Activated CD4-positive, CD25-positive, alpha-beta regulatory T cell treated with anti-CD3 and anti-CD28 coated beads, Interleukin-2, amount 50 U/mL, for 24 hours (primary cell): ENCODE results near the gene TRIAP1.
A peak's percentile ranks its signal among the peaks of the same experiment; 100 is the strongest.

Experiments
- ATAC-seq, 2 donors: fragments of 150-1000 bp; cut with Tn5 transposase; one replicate each; pipeline ENCODE4 v1.10.0; 2021; ENCODE audit warnings: mild to moderate bottlenecking in 1 of 2, moderate library complexity in 1 of 2

Gene TRIAP1

GRCh38 chr12:120428597-120429229 is 17.5 kb downstream of the TRIAP1 start:
- ATAC-seq, result no peak

- ATAC-seq, result no peak
These were observed 20.4 kb downstream of the TRIAP1 start for GRCh38 chr12:120425797-120426196.

- no peak for ATAC-seq
These were observed 23.2 kb downstream of the TRIAP1 start for GRCh38 chr12:120422892-120423456.

- no peak for ATAC-seq
These were observed 24.5 kb downstream of the TRIAP1 start for GRCh38 chr12:120421701-120422100.

GRCh38 chr12:120417917-120418580 is 28.1 kb downstream of the TRIAP1 start:
- ATAC-seq, result no peak

GRCh38 chr12:120416490-120417216 is 29.5 kb downstream of the TRIAP1 start:
- ATAC-seq, result no peak

GRCh38 chr12:120413901-120414695 is 32.1 kb downstream of the TRIAP1 start:
- no peak for ATAC-seq

GRCh38 chr12:120412421-120412820 is 33.8 kb downstream of the TRIAP1 start:
- ATAC-seq, result no peak

- no peak for ATAC-seq
These were observed 37.4 kb downstream of the TRIAP1 start for GRCh38 chr12:120408771-120409170.

GRCh38 chr12:120406553-120406952 is 39.6 kb downstream of the TRIAP1 start:
- no peak for ATAC-seq

- ATAC-seq, result no peak
These were observed 40.1 kb downstream of the TRIAP1 start for GRCh38 chr12:120406069-120406468.

- no peak for ATAC-seq
These were observed 41.9 kb downstream of the TRIAP1 start for GRCh38 chr12:120404271-120404670.

- ATAC-seq, result no peak
These were observed 42.3 kb downstream of the TRIAP1 start for GRCh38 chr12:120403869-120404268.

- no peak for ATAC-seq
These were observed 44.0 kb downstream of the TRIAP1 start for GRCh38 chr12:120402217-120402616.

- ATAC-seq, result peak; percentile 38 to 69
These were observed 46.7 kb downstream of the TRIAP1 start for GRCh38 chr12:120399531-120399930.

GRCh38 chr12:120397824-120398540 is 48.2 kb downstream of the TRIAP1 start:
- ATAC-seq, result no peak

GRCh38 chr12:120394483-120395367 is 51.5 kb downstream of the TRIAP1 start:
- ATAC-seq, result no peak
